Gastroesophageal sphincter (tissue), 3 donors: ENCODE measurements around the gene GATAD2B.

ENCODE experiments used
- CTCF ChIP-seq, 4 experiments: fragments of 200-600 bp in 2 of 4; fragments of 450-650 bp in 2 of 4; sonication (generic) in 1 of 4; IDR thresholded peaks; one replicate each; pipeline ENCODE4 v1.5.1; 2017 to 2019; ENCODE audit warnings: antibody characterized with exemption in 4 of 4, mild to moderate bottlenecking in 2 of 4, moderate library complexity in 2 of 4
- POLR2A ChIP-seq, 2 donors: fragments of 450-650 bp; IDR thresholded peaks; one replicate each; pipeline ENCODE4 v1.6.1; 2017; ENCODE audit warnings: antibody characterized with exemption in 2 of 2, mild to moderate bottlenecking in 2 of 2, moderate library complexity in 1 of 2
- POLR2AphosphoS5 ChIP-seq: sonication (generic); formaldehyde crosslinking; IDR thresholded peaks from one replicate; pipeline ENCODE4 v1.6.1; 2017; ENCODE audit warnings: antibody characterized with exemption

GRCh38 chr1:153970346-153970745, 47.6 kb upstream of the GATAD2B start:
- TF ChIP-seq POLR2AphosphoS5 (no peak), CTCF (IDR thresholded peaks at IDR 0.05) (no peak), POLR2A (IDR thresholded peaks at IDR 0.05) (no peak)
